Left renal pelvis (tissue), 4 donors: ENCODE measurements around the gene SRR. TPM values are rescaled to one million over a fixed set of nuclear protein-coding genes. Genes with fewer than 3 reads are reported as not detected.
A peak's percentile ranks its signal among the peaks of the same experiment; 100 is the strongest.

ENCODE experiments used
- DNase-seq, 4 donors: peaks; one replicate each; pipeline ENCODE4 v3.0.0-alpha.2; 2013; ENCODE audit warnings: low read depth in 4 of 4, low spot score in 3 of 4
- polyA plus RNA-seq, 4 donors: library from polyadenylated mRNA; unstranded; fragments of 120-200 nt; gene quantifications; one replicate each; pipeline ENCODE4 v1.2.1, GENCODE V29; 2013; ENCODE audit not compliant: insufficient read length in 4 of 4

SRR gene
- polyA plus RNA-seq, 4 donors: 22.0 to 25.8 (median 23.2) TPM

- peak in 1 of 4 donors; percentile 7 for DNase-seq
Observed at GRCh38 chr17:2337544-2338314, 34.0 kb downstream of the SRR start.

DNA sequence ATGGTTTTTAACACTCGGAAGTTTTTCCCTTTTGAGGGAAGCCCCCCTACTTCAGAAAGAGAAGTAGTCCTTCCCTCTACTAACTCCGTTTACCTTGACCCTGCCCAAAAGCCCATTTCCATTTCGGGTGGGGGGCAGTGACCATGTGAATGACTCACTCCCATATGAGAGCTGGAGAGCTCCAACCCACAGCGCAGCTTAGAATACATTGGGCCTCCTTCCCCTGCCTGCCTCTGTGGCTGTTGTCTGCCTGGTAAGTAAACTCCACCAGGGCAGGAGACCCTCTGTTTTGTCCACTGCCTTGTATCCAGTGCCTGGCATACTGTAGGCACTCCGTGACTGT, 34.5 kb downstream of the SRR start:
- no peak for DNase-seq

- no peak for DNase-seq
Observed at GRCh38 chr17:2343421-2343820, 39.7 kb downstream of the SRR start.

- DNase-seq: no peak
Observed at GRCh38 chr17:2344528-2344927, 40.8 kb downstream of the SRR start.

GRCh38 chr17:2346475-2346874, 42.7 kb downstream of the SRR start:
- no peak for DNase-seq

- DNase-seq: peak in 1 of 4 donors; percentile 63
Observed at GRCh38 chr17:2347805-2348685, 44.3 kb downstream of the SRR start.

- no peak for DNase-seq
Observed at GRCh38 chr17:2351269-2351668, 47.5 kb downstream of the SRR start.

DNA sequence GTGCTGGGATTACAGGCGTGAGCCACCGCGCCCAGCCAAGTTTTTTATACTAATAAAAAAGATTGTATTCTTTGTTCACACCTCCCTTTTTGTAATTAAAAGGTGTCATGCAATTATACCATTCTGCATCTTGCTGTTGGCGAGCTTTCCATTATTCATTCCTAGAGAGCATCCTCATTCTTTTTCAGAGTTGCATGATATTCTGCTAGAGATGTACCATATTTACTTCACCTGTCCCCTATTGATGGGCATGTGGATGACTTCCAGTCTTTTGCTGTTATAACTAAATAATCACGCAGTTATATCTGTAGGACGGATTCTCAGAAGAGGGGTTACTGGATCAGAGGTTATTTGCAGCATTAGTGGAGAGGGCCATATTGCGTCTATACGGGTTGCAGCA, 50.6 kb downstream of the SRR start:
- DNase-seq: no peak

DNA sequence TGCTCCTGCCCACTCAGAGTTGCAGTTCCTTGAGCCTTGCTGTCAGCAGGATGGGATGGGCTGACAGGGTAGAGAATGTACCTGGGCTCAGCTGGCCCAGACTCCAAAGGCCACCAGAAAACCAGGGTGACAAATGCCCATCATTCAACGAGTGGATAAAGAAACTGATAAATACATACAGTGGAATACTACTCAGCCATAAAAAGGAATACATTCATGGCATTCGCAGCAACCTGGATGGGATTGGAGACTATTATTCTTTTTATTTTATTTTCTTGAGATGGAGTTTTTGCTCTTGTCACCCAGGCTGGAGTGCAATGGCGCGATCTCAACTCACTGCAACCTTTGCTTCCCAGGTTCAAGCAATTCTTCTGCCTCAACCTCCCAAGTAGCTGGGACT, 53.5 kb downstream of the SRR start:
- no peak for DNase-seq

DNA sequence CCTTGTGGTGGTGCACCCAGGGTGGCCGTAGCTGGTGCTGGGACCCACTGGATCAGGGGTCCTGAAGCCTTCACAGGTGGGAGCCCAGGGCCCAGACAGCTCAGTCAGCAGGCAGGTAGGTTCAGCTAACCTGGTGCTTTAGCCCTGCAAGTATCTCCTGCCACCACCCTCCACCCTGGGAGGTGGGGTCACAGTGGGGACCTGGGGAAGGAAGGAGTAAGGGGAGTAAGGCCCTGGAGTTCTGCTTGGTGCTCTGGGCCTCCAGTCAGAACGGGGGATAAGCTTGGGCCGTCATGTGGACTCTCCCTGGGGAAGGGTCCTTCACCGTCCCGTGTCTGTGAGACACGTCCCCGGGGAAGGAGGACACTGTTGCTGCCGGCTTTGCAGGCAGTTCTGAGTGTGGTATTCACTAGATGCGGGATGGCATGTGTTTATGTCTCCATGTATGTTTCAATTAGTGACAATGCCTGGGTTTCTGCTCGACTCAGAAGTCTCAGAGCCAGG, 54.2 kb downstream of the SRR start:
- DNase-seq: no peak

GRCh38 chr17:2361010-2361760, 57.4 kb downstream of the SRR start:
- DNase-seq: no peak

DNA sequence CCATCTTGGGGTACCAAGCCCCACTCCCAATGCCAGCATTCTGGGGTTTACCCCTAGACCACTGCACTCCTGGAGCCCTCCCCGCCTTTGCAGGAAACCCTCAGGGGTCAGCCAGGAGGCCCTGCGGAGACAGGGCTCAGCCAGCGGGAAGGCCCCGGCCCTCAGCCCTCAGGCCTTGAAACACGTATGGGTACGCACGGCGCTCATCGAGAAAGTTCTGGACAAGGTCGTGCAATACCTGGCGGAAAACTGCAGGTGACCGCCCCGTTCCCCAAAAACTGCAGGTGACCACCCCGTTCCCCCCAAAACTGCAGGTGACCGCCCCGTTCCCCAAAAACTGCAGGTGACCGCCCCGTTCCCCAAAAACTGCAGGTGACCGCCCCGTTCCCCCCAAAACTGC, 58.3 kb downstream of the SRR start:
- no peak for DNase-seq

- no peak for DNase-seq
Observed at GRCh38 chr17:2362416-2362815, 58.7 kb downstream of the SRR start.

GRCh38 chr17:2362881-2363280, 59.1 kb downstream of the SRR start:
- DNase-seq: no peak

DNA sequence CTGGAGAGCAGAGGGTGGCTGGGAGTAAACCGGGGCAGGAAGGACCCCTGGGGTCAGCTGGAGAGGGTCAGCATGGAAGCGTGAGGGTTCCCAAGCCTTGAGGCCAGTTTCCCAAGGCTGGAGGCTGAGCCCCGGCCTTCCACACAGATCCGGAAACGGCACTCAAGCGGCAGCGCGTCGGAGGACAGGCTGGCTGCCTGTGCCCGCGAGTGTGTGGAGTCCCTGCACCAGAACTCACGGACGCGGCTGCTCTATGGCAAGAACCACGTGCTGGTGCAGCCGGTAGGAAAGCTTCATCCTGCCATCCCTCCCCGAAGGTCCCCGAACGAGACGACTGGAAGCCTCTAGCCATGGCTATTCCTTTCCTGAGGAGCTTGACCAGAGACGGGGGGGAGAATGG, 59.6 kb downstream of the SRR start:
- no peak for DNase-seq

DNA sequence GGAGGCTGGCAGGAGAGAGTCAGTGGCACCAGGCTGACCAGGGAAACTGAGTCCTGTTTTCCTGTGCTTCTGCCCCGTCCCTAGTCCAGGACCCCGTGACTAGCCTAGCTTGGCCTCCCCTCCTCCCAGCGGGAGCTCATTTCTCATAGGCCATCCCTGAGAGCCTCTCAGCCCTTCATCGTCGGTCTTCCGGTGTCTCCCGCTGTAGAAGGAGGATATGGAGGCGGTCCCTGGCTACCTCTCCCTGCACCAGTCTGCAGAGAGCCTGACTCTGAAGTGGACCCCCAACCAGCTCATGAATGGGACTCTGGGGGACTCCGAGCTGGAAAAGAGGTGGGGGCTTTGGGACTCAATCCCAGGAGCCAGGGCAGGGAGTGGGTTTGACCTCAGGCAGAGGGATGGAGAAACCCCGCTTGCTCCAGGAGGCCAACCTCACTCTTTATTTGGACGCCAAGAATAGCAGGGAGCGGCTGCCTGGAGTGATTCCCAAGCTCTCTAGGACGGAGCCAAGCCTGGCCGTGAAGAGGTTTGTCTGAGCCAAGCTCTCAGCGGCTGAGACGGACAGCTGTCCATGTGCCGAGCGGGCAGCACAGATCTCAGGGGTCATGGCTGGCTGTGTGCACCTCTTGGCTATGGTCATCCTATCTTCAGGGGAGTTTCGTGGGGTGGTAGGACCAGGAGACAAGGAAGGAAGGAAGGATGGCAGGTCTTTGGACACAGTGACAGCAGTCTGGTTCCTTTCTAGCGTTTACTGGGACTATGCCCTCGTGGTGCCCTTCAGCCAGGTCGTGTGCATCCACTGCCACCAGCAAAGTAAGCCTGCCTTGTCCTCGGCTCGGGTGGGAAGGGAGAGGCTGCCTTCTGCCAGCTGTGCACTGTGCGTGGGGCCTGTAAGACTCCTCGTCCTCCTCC, 60.4 kb downstream of the SRR start:
- DNase-seq: no peak

DNA sequence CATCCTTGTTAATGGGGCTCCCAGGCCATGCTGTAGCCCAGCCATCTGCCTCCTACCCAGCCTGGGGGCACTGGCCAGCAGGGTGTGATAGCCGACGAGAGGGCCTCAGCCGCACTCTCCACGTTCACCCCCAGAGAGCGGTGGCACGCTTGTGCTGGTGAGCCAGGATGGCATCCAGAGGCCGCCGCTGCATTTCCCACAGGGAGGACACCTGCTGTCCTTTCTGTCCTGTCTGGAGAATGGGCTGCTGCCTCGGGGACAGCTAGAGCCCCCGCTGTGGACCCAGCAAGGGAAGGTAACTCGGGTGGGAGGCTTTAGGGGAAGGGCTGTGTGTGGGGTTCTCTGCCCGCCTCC, 61.0 kb downstream of the SRR start:
- no peak for DNase-seq

DNA sequence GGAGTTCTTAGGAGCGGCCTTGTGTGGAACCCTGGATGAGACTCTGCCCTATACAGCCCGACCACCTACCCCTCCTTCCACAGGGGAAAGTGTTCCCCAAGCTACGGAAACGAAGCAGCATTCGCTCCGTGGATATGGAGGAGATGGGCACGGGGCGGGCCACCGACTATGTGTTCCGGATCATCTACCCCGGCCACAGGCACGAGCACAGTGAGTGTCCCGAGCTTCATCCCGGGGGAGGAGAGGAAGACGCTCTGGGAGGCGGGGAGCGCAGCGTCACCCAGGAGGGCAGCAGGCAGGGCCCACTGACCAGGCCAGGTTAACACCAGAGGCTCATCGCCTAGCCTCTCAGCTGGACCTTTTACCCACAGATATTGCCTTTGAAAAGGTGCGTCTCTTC, 61.4 kb downstream of the SRR start:
- no peak for DNase-seq

DNA sequence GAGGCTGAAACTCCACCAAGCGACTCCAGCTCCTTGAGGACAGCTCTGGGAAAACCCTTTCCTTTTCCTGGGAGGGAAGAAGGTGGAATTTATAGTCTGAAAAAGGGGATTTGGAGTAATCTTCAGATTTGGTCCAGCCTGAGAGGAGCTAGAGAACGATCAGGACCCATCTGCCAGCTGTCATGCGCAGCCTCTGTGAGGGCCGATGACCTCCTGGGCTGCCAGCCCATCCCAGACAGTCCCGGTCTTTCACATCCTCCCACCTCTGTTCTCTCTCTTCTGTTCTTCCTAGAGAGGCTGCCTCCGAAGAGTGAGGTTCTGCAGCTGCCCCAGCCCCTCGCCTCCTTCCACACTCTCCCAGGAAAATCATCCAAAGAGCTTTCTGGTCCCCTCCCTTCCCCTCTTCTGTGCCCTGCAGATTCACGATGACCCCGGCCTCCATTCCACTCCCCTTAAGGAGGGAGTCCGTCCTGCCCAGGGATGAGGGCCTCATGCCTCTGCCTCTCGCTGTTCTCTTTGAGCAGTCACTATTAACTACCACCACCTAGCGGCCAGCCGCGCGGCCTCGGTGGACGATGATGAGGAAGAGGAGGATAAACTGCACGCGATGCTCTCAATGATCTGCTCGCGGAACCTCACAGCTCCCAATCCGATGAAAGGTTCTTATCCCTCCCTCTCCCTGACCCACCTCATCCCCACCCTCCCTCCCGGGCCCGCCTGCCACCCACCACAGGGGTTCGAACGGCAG, 63.2 kb downstream of the SRR start:
- no peak for DNase-seq

- no peak for DNase-seq
Observed at GRCh38 chr17:2368359-2368758, 64.6 kb downstream of the SRR start.
